ENCODE measurements around the gene NT5C1A.

Gene NT5C1A

DNA sequence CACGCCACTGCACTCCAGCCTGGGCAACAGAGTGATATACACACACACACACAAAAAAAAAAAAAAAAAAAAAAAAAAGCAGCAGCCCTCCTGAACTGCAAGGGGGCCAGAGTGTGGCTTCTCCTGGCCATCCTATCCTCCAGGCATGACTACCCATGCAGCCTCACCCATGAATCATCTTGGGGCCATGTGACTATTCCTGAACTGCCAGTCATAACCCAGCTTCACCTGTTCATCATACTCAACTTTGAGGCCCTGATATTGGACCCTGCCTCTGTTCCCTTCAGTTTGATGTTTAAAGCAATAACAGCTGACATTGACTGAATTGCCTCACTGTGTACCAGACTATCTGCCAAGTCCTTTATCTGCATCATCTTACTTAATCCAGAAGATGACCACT lies 22.1 kb upstream of the NT5C1A start:
- Histone ChIP-seq H3K9me3 (ENCODE audit: insufficient read depth, low read depth, low read length) (no peaks in the 10 kb centered on the region), H2AFZ (ENCODE audit: low read length) (no peak overlapping the region), H3K36me3 (ENCODE audit: insufficient read depth, low read length) (no peaks in the 10 kb centered on the region), H3K4me2 (ENCODE audit: low read depth, low read length, poor library complexity, severe bottlenecking) (no peak overlapping the region), H3K79me2 (ENCODE audit: insufficient read depth, low read length) (no peaks in the 10 kb centered on the region), H3K27me3 (ENCODE audit: insufficient read depth, low read length, poor library complexity, severe bottlenecking) (no peaks in the 10 kb centered on the region), H3K9me2 (replicated peaks; ENCODE audit: low read depth, low read length) (no peaks in the 10 kb centered on the region), H4K20me1 (ENCODE audit: insufficient read depth, low read length, poor library complexity, severe bottlenecking) (no peaks in the 10 kb centered on the region), H3K4me1 (ENCODE audit: insufficient read depth, low read length, poor library complexity, severe bottlenecking) (no peaks in the 10 kb centered on the region), H3K9ac (ENCODE audit: low read depth, low read length, poor library complexity, severe bottlenecking) (no peak overlapping the region), H3F3A (ENCODE audit: low read depth) (no peaks in the 10 kb centered on the region), H3K4me3 (ENCODE audit: low read length, poor library complexity, severe bottlenecking) (no peak overlapping the region)
- TF ChIP-seq CTCF (conservative IDR thresholded peaks at IDR 0.05; ENCODE audit: low read length) (no peak), EZH2phosphoT487 (IDR thresholded peaks at IDR 0.05; ENCODE audit: borderline replicate concordance) (no peak)

DNA sequence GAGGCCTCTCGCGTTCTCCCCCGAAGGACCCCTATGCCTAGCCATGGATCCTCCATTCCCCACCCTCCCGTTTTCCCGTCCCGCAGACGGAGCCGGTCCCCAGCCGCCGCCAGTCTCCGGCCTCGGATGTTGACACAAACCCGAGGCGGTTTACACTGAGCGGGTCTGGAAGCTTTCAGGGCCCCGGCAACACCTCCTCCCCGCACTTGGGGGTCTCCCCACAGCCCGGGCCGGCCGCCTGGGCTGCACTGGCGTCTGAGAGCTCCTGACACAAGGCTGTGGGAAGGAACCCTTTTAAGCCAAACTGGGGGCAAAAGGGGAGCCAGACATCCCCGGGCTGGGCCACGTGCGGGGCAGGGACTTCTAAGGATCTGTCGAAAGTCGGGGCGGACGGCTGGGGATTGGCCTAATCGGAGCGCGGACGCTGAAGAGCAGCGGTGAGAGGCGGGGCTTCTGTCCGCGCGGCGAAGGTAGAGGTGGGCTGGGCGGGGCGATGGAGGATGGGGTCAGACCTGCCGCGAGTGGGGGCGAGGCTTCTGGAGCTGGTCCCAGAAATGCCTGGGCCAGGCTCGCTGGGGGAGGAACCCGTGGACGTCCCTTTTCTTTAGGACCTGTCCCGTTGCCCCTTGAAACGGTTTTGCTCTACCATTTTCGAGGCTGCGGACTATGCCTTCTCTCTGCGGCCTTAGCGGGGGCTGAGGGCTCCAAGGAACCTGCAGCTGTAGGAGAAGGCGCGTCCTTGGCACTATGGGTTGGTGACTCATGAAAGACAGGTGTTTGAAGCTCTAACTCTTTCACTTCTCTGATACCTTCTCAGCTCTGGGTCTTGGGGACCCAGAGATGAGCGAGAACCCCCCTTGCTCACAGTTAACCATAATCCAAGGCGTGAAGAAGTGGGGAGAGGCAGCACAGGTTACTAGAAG lies 20.5 kb upstream of the NT5C1A start:
- no peaks in the 10 kb centered on the region for H3K36me3 ChIP-seq (ENCODE audit: insufficient read depth, low read length)
- TF ChIP-seq EZH2phosphoT487 (IDR thresholded peaks at IDR 0.05; ENCODE audit: borderline replicate concordance): no peak
- TF ChIP-seq CTCF (conservative IDR thresholded peaks at IDR 0.05; ENCODE audit: low read length): no peak
- no peaks in the 10 kb centered on the region for H3K79me2 ChIP-seq (ENCODE audit: insufficient read depth, low read length)
- no peaks in the 10 kb centered on the region for H3K9me3 ChIP-seq (ENCODE audit: insufficient read depth, low read depth, low read length)
- no peaks in the 10 kb centered on the region for H3K4me1 ChIP-seq (ENCODE audit: insufficient read depth, low read length, poor library complexity, severe bottlenecking)
- no peak overlapping the region for H3K9ac ChIP-seq (ENCODE audit: low read depth, low read length, poor library complexity, severe bottlenecking)
- no peaks in the 10 kb centered on the region for H3F3A ChIP-seq (ENCODE audit: low read depth)
- no peak overlapping the region for H3K4me3 ChIP-seq (ENCODE audit: low read length, poor library complexity, severe bottlenecking)
- H3K9me2 ChIP-seq (replicated peaks; ENCODE audit: low read depth, low read length): no peaks in the 10 kb centered on the region
- H3K27me3 ChIP-seq (ENCODE audit: insufficient read depth, low read length, poor library complexity, severe bottlenecking): no peaks in the 10 kb centered on the region
- H2AFZ ChIP-seq (ENCODE audit: low read length): no peak overlapping the region
- H4K20me1 ChIP-seq (ENCODE audit: insufficient read depth, low read length, poor library complexity, severe bottlenecking): no peaks in the 10 kb centered on the region
- no peak overlapping the region for H3K4me2 ChIP-seq (ENCODE audit: low read depth, low read length, poor library complexity, severe bottlenecking)

GRCh38 chr1:39691383-39692151 lies 19.7 kb upstream of the NT5C1A start, which contains the start of gene HPCAL4:
TSS of gene HPCAL4 (minus strand) at chr1:39691433. CDS start at chr1:39684603, 6,830 bp downstream.
- no peaks in the 10 kb centered on the region for H4K20me1 ChIP-seq (ENCODE audit: insufficient read depth, low read length, poor library complexity, severe bottlenecking)
- no peaks in the 10 kb centered on the region for H3K9me2 ChIP-seq (replicated peaks; ENCODE audit: low read depth, low read length)
- H3K27me3 ChIP-seq (ENCODE audit: insufficient read depth, low read length, poor library complexity, severe bottlenecking): no peaks in the 10 kb centered on the region
- no peak within 1 kb of the TSS for H2AFZ ChIP-seq (ENCODE audit: low read length)
- no peak within 1 kb of the TSS for H3K9ac ChIP-seq (ENCODE audit: low read depth, low read length, poor library complexity, severe bottlenecking)
- peak within 1 kb of the TSS; percentile 58 for H3K4me2 ChIP-seq (ENCODE audit: low read depth, low read length, poor library complexity, severe bottlenecking)
- no peaks in the 10 kb centered on the region for H3K79me2 ChIP-seq (ENCODE audit: insufficient read depth, low read length)
- peak within 1 kb of the TSS; percentile 43 for H3K4me3 ChIP-seq (ENCODE audit: low read length, poor library complexity, severe bottlenecking)
- H3K36me3 ChIP-seq (ENCODE audit: insufficient read depth, low read length): no peaks in the 10 kb centered on the region
- H3K9me3 ChIP-seq (ENCODE audit: insufficient read depth, low read depth, low read length): no peaks in the 10 kb centered on the region
- H3K4me1 ChIP-seq (ENCODE audit: insufficient read depth, low read length, poor library complexity, severe bottlenecking): no peaks in the 10 kb centered on the region
- TF ChIP-seq CTCF (conservative IDR thresholded peaks at IDR 0.05; ENCODE audit: low read length): no peak
- TF ChIP-seq EZH2phosphoT487 (IDR thresholded peaks at IDR 0.05; ENCODE audit: borderline replicate concordance): no peak
- no peaks in the 10 kb centered on the region for H3F3A ChIP-seq (ENCODE audit: low read depth)
